Osteoblast (primary cell): ENCODE data around the gene CD180. TPM values are rescaled to one million over a fixed set of nuclear protein-coding genes. Genes with fewer than 3 reads are reported as not detected.

Experiments
- DNase-seq: peaks from one replicate; pipeline ENCODE4 v3.0.0; 2011; ENCODE audit warnings: low spot score, mixed read lengths; ENCODE audit not compliant: insufficient read length; ENCODE audit errors: missing footprints
- H2AFZ ChIP-seq: 2 replicates; pipeline ENCODE4 v1.6.0; 2011; ENCODE audit warnings: mild to moderate bottlenecking, low read length
- H3K27ac ChIP-seq: 2 replicates; pipeline ENCODE4 v1.5.1; 2011; ENCODE audit warnings: mild to moderate bottlenecking, low read depth, low read length, moderate library complexity
- H3K27me3 ChIP-seq: 2 replicates; pipeline ENCODE4 v1.6.0; 2012; ENCODE audit warnings: mild to moderate bottlenecking, control low read depth, inconsistent platforms, low read length, moderate library complexity; ENCODE audit not compliant: insufficient read depth
- H3K36me3 ChIP-seq: 2 replicates; pipeline ENCODE4 v1.5.1; 2011; ENCODE audit warnings: mild to moderate bottlenecking, low read length, control low read depth, moderate library complexity; ENCODE audit not compliant: insufficient read depth
- H3K4me1 ChIP-seq: 2 replicates; pipeline ENCODE4 v1.5.1; 2011; ENCODE audit warnings: mild to moderate bottlenecking, low read length, control low read depth, moderate library complexity; ENCODE audit not compliant: insufficient read depth
- H3K4me2 ChIP-seq: 2 replicates; pipeline ENCODE4 v1.6.0; 2011; ENCODE audit warnings: mild to moderate bottlenecking, low read length; ENCODE audit not compliant: insufficient read depth
- H3K4me3 ChIP-seq: fragments of 200-600 bp; sonication (generic); 3 replicates; pipeline ENCODE4 v1.5.1; 2012; ENCODE audit warnings: mild to moderate bottlenecking, low read length, inconsistent platforms; ENCODE audit not compliant: insufficient read depth
- H3K79me2 ChIP-seq: 2 replicates; pipeline ENCODE4 v1.6.0; 2012; ENCODE audit warnings: mild to moderate bottlenecking, low read length, control low read depth, inconsistent platforms; ENCODE audit not compliant: insufficient read depth
- H3K9me3 ChIP-seq: 2 replicates; pipeline ENCODE4 v1.5.1; 2011; ENCODE audit warnings: low read depth, low read length, control low read depth
- H4K20me1 ChIP-seq: 2 replicates; pipeline ENCODE4 v1.6.0; 2012; ENCODE audit warnings: mild to moderate bottlenecking, low read length, control low read depth; ENCODE audit not compliant: insufficient read depth
- total RNA-seq: library from RNA; depleted of rRNA; stranded (reverse); fragments of >200 nt; gene quantifications from 2 replicates; pipeline ENCODE4 v1.2.3, GENCODE V29; 2012
- TF ChIP-seq, protein P1 (sequence below): IDR thresholded peaks from 2 replicates; pipeline ENCODE4 v1.5.1; 2011; ENCODE audit warnings: mild to moderate bottlenecking, low read depth, low read length, moderate library complexity; ENCODE audit errors: extremely low read depth

The CD180 gene
- total RNA-seq, 1 donor: not detected

DNA sequence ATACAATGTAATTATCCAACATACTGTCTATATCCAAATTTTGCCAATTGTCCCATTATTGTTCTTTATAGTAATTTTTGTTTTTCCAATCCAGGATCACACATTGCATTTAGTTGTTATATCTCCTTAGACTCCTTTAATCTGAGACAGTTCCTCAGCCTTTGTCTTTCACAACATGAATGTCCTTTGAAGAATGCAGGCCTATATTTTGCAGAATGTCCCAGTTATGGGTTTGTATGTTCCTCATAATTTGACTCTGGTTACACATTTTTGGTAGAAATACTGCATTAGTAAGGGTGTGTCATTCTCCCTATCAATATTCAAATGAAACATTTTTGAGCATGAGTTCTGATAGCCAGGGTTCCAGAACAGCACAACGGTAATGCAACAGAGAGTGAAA, 6.7 kb downstream of the CD180 start:
- Histone ChIP-seq H3K27ac (no peak overlapping the region), H3K4me2 (no peak overlapping the region), H2AFZ (no peak overlapping the region), H3K9me3 (no peaks in the 10 kb centered on the region), H3K4me3 (no peak overlapping the region), H3K4me1 (no peaks in the 10 kb centered on the region), H3K79me2 (no peaks in the 10 kb centered on the region), H3K27me3 (no peaks in the 10 kb centered on the region), H3K36me3 (no peaks in the 10 kb centered on the region), H4K20me1 (no peaks in the 10 kb centered on the region)
- no peak for DNase-seq
- TF ChIP-seq, protein P1, sequence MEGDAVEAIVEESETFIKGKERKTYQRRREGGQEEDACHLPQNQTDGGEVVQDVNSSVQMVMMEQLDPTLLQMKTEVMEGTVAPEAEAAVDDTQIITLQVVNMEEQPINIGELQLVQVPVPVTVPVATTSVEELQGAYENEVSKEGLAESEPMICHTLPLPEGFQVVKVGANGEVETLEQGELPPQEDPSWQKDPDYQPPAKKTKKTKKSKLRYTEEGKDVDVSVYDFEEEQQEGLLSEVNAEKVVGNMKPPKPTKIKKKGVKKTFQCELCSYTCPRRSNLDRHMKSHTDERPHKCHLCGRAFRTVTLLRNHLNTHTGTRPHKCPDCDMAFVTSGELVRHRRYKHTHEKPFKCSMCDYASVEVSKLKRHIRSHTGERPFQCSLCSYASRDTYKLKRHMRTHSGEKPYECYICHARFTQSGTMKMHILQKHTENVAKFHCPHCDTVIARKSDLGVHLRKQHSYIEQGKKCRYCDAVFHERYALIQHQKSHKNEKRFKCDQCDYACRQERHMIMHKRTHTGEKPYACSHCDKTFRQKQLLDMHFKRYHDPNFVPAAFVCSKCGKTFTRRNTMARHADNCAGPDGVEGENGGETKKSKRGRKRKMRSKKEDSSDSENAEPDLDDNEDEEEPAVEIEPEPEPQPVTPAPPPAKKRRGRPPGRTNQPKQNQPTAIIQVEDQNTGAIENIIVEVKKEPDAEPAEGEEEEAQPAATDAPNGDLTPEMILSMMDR: no peak

DNA sequence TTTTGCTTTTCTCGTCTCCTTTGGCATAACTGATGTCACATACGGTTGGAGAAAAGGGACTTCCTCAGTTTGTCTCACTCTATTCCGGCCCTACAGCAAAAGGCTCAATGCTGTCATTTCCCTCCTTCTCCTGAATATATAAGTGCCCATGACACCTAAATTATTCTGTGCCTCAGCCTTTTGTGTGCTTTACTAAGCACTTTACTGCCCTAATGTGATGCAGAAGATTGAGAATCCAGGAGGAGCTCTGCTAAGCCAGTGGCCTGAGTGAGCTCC, 7.6 kb downstream of the CD180 start:
- no peaks in the 10 kb centered on the region for H3K9me3 ChIP-seq
- H3K4me3 ChIP-seq: no peak overlapping the region
- DNase-seq: no peak
- H3K36me3 ChIP-seq: no peaks in the 10 kb centered on the region
- no peaks in the 10 kb centered on the region for H3K27me3 ChIP-seq
- no peaks in the 10 kb centered on the region for H4K20me1 ChIP-seq
- TF ChIP-seq, protein P1: no peak
- H3K79me2 ChIP-seq: no peaks in the 10 kb centered on the region
- H3K27ac ChIP-seq: no peak overlapping the region
- no peak overlapping the region for H2AFZ ChIP-seq
- H3K4me2 ChIP-seq: no peak overlapping the region
- H3K4me1 ChIP-seq: no peaks in the 10 kb centered on the region

DNA sequence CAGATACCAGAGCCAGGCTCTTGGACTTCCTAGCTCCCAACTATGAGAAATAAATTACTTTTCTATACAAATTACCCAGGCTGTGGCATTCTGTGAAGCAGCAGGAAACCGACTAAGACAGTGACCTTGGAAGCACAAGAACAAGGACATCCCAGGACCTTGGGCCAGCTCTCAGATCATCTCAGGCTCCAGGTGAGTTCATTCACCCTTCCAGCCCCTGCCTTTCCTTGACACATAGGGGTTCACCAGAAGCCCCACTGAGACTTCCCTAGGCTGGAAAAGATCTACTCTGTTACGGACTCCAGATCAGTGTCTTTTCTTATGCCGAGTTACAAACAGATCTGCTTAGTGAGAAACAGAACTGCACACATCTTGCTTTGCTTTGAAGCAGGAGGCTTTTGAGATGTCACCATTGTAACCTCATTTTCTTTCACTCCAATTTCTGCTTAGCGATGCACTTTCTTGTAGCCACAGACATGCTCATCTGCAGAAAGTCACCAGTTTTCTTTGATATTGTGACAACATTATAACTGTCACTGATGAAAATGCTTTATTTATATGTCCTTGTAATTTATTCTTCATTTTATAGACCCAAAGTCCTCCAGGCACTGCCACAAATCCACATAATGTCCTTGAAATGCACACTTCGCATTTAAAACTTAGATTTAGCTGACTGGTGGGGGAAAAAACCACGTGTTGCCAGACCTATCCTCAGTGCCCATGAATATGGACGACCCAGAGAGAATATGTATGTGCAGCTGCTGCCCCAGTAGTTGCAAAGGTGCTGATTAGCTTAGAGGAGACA, 8.1 kb downstream of the CD180 start:
- Histone ChIP-seq H3K27ac (no peak overlapping the region), H3K27me3 (no peaks in the 10 kb centered on the region), H3K4me2 (no peak overlapping the region), H3K4me1 (no peaks in the 10 kb centered on the region), H3K36me3 (no peaks in the 10 kb centered on the region), H3K79me2 (no peaks in the 10 kb centered on the region), H2AFZ (no peak overlapping the region), H4K20me1 (no peaks in the 10 kb centered on the region), H3K4me3 (no peak overlapping the region), H3K9me3 (no peaks in the 10 kb centered on the region)
- TF ChIP-seq, protein P1: no peak
- DNase-seq: peak; percentile 68

DNA sequence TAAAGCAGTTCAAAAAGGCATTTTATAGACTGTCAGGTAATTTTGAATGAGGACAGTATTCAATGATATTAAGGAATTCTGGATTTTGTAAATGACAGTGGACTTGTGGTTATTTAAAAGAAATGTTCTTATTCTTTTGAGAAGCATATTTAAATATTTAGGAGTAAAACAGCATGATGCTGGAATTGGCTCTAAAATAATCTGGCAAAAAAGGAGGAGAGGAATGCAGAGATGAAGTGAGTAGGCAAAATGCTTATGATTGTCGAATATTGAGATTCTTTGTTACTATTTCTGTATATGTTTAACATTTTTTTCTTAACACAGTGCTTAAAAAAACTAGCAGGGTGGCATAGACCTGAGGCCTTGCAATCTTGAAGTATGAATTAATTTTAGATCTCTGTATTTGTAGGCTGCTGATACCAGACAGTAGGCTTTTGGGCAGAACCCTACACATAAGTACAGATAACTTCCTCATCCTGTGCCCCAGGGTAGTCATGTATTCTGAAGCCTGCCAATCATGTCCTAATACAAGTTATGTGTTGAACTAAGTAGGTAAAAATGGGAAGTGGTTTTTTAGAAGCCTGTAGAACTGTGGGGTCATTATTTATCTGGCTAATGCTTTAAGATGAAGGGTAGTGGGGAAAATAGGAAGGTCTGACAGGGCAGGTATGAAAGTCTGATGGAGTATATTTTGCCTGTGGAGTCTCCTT, 9.4 kb downstream of the CD180 start:
- no peak for DNase-seq
- Histone ChIP-seq H3K4me3 (no peak overlapping the region), H3K27me3 (no peaks in the 10 kb centered on the region), H3K36me3 (no peaks in the 10 kb centered on the region), H3K9me3 (no peaks in the 10 kb centered on the region), H3K79me2 (no peaks in the 10 kb centered on the region), H3K4me2 (no peak overlapping the region), H2AFZ (no peak overlapping the region), H3K27ac (no peak overlapping the region), H3K4me1 (peaks cover 9% of the 10 kb centered on the region), H4K20me1 (no peaks in the 10 kb centered on the region)
- TF ChIP-seq, protein P1: no peak
